ENCODE measurements around the gene FBXW2. TPM values are rescaled to one million over a fixed set of nuclear protein-coding genes. Genes with fewer than 3 reads are reported as not detected.

FBXW2 gene
- total and polyA plus RNA-seq, 2 donors (not counting 3 experiments of a cell fraction or from before 2014, with no cell fraction given): 32.5 to 70.2 TPM

DNA sequence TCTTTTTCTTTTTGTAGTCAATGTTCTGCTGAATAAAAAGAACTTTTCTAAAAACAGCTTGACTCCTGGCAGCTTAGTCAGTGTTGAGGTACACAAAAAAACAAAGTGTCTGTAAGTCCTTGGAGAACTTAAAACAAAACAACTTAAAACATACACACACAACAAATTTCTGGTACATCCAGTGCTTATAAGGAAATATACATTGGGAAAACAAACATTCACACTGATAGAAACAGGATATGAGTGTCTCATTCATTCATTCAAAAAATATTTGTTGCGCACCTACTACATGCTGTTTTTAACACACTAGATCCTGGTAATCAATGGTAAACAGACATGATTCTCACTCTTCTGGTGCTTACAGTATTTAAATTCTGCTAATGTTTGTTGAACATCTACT lies 51.5 kb downstream of the FBXW2 start:
- ChIA-PET POLR2A (interaction anchor here (0.6 kb wide), 1 partner anchor 458 kb away, joined by 4 read pairs; no protein-coding TSS in a partner anchor), CTCF (interaction anchor here (1.0 to 3.2 kb wide), 7 partner anchors 12 to 195 kb away, joined by 3 to 13 read pairs (median 4); no protein-coding TSS in a partner anchor)
- intact Hi-C loops (cut with micrococcal nuclease) (loop anchor here (5.0 to 10.0 kb wide), 2 partner anchors 119 to 653 kb away; no protein-coding TSS in a partner anchor), dilution Hi-C loops (cut with MboI; ENCODE audit: extremely low pct_ligation_motif_present, low sequenced_read_pairs) (no loop called here)
- Histone ChIP-seq H3K9me1 (replicated peaks; ENCODE audit: control insufficient read depth, extremely low read depth, insufficient read depth, low read length) (no peaks in the 10 kb centered on the region), H4K20me1 (replicated peaks; ENCODE audit: control insufficient read depth, extremely low read depth, insufficient read depth, low read length) (no peaks in the 10 kb centered on the region), H3K4me1 (ENCODE audit: control insufficient read depth, extremely low read depth, insufficient read depth, low read length) (peaks cover 18% of the 10 kb centered on the region), H3K9me3 (replicated peaks; ENCODE audit: control insufficient read depth, insufficient read depth, low read length) (no peaks in the 10 kb centered on the region), H3K79me2 (ENCODE audit: control insufficient read depth, insufficient read depth, low read length) (no peaks in the 10 kb centered on the region), H3K4me2 (ENCODE audit: insufficient read depth, low read length) (peak overlapping the region; percentile 59), H3K9ac (replicated peaks; ENCODE audit: extremely low read depth, insufficient read depth, low read length) (no peak overlapping the region), H3K27me3 (ENCODE audit: control insufficient read depth in 2 of 2, insufficient read depth in 2 of 2, low read length in 2 of 2) (no peaks in the 10 kb centered on the region), H3K4me3 (replicated peaks in 1 of 3; ENCODE audit: insufficient read depth in 1 of 3, low read depth in 1 of 3, low read length in 3 of 3) (no peak overlapping the region), H2AFZ (ENCODE audit: low read depth, low read length) (peak overlapping the region; percentile 37), H3K27ac (ENCODE audit: insufficient read depth, low read depth, low read length) (peak overlapping the region; percentile 28), H3K36me3 (ENCODE audit: control insufficient read depth in 2 of 2, extremely low read depth in 1 of 2, insufficient read depth in 2 of 2, low read length in 2 of 2) (no peaks in the 10 kb centered on the region)
- FAIRE-seq: peak; percentile 73
- TF ChIP-seq POLR2AphosphoS5 (IDR thresholded peaks at IDR 0.05; ENCODE audit: insufficient read depth, low read depth, low read length): peak; percentile 34
- TF ChIP-seq FOS (IDR thresholded peaks at IDR 0.05; ENCODE audit: borderline replicate concordance, insufficient read depth, low read length): peak; percentile 39
- TF ChIP-seq, protein P1, sequence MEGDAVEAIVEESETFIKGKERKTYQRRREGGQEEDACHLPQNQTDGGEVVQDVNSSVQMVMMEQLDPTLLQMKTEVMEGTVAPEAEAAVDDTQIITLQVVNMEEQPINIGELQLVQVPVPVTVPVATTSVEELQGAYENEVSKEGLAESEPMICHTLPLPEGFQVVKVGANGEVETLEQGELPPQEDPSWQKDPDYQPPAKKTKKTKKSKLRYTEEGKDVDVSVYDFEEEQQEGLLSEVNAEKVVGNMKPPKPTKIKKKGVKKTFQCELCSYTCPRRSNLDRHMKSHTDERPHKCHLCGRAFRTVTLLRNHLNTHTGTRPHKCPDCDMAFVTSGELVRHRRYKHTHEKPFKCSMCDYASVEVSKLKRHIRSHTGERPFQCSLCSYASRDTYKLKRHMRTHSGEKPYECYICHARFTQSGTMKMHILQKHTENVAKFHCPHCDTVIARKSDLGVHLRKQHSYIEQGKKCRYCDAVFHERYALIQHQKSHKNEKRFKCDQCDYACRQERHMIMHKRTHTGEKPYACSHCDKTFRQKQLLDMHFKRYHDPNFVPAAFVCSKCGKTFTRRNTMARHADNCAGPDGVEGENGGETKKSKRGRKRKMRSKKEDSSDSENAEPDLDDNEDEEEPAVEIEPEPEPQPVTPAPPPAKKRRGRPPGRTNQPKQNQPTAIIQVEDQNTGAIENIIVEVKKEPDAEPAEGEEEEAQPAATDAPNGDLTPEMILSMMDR (IDR thresholded peaks at IDR 0.05; ENCODE audit: extremely low read depth in 1 of 2, insufficient read depth in 1 of 2, low read depth in 1 of 2, low read length in 2 of 2): no peak
- TF ChIP-seq EZH2 (IDR thresholded peaks at IDR 0.05; ENCODE audit: borderline replicate concordance, low read depth, low read length, severe bottlenecking): no peak
- TF ChIP-seq GATA2 (IDR thresholded peaks at IDR 0.05; ENCODE audit: insufficient read depth, insufficient read length, low read depth, low read length): no peak
- TF ChIP-seq POLR2A (IDR thresholded peaks at IDR 0.05; ENCODE audit: low read depth, low read length): no peak
- TF ChIP-seq, protein P2, sequence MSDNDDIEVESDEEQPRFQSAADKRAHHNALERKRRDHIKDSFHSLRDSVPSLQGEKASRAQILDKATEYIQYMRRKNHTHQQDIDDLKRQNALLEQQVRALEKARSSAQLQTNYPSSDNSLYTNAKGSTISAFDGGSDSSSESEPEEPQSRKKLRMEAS (IDR thresholded peaks at IDR 0.05; ENCODE audit: insufficient read depth, insufficient read length): no peak
- TF ChIP-seq JUN (IDR thresholded peaks at IDR 0.05; ENCODE audit: borderline replicate concordance, insufficient read depth, insufficient read length, low read depth): peak; percentile 56
- no peak for TF ChIP-seq MYC (IDR thresholded peaks at IDR 0.05; ENCODE audit: low read depth, low read length)
- peak; percentile 47 for DNase-seq (ENCODE audit: low read depth, low spot score)
- no TSS peak for BruUV-seq (replicated peaks)
